Activated CD4-positive, alpha-beta T cell treated with anti-CD3 and anti-CD28 coated beads, Interleukin-2, amount 50 U/mL, for 24 hours (primary cell): ENCODE results near the gene TMEM42.

Experiments
- DNase-seq, 2 donors: peaks; one replicate each; pipeline ENCODE4 v3.0.0-alpha.2; 2020; ENCODE audit warnings: low read depth in 1 of 2, low spot score in 1 of 2

Gene TMEM42

DNA sequence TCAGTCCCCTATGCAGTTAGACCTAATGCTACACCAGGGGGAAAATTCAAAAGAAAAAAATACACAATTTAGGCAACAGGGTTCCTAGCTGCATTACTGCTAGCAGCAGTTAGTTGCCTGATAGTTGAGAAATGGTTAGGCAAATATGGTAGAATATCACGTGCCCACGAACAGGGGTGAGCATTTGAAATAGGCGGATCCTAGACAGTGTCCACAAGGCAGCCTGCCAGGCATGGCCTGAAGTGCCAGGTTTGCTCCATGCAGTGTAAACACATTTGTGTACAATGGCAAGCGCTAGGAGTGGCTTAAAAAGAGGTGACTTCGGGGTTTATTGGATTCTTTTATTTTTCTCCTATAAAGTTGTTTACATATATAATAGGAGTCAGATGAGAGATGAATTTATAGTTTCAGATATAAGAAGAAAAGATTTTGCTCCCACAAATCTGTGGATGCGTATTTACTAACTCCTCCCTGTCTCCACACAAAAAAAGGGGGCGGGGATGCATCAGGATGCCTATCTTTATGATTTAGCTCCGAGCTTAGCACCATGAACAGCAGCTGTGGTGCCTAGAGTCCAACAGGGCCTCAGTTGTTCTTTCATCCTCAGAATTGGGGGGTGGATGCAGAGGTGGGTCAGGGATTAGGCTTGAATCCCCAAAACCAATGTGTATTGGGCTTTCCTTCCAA, 8.8 kb downstream of the TMEM42 start:
- no peak for DNase-seq

GRCh38 chr3:44874308-44874707, 12.6 kb downstream of the TMEM42 start, which contains the start of gene TGM4:
Gene TGM4 (plus strand): TSS chr3:44874608. CDS start chr3:44874679, 71 bp downstream.
- no peak for DNase-seq

- no peak for DNase-seq
Observed at GRCh38 chr3:44875596-44875995, 13.9 kb downstream of the TMEM42 start.

GRCh38 chr3:44877333-44877732, 15.6 kb downstream of the TMEM42 start:
- DNase-seq: no peak

- DNase-seq: no peak
Observed at GRCh38 chr3:44880284-44880683, 18.6 kb downstream of the TMEM42 start.

GRCh38 chr3:44883213-44883955, 21.7 kb downstream of the TMEM42 start:
- DNase-seq: no peak

- DNase-seq: no peak
Observed at GRCh38 chr3:44883999-44884431, 22.3 kb downstream of the TMEM42 start.

DNA sequence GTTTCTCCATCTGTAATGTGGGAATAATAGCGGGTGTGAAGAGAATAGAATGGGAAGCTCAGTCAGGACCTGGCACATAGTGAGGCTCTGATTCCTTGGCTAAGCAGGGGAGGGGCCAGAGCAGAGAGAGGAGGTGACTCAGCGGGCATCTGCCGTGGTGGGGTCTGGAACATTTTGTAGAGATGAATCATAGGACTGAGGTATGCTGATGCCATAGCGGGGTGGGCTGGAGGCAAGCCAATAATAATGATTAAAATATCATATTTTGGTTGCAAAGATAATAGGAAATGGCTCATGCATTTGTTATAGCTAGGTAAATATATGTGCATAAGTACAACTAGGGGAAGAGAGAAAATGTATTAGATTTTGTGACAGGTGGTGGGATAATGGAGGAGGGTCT, 23.9 kb downstream of the TMEM42 start:
- no peak for DNase-seq

GRCh38 chr3:44886561-44886960, 24.8 kb downstream of the TMEM42 start:
- DNase-seq: no peak

DNA sequence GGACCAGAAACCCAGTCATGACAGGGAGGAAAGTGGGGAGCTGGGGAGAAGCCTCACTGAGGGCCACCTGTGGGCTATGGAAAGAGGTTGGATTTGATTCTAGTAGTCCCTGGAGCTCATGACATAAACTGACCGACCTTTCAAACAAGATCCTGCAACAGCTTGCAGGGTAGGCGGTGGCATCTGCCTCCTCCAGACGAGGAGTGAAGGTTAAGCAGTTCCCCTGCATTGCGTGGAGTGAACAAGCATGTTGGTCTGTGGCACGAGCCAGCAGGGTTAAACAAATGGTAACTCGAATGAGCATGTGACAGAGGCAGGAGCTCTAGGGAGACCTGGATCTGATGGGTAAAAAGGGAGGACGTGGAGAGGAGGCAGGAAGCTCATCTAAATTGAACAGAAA, 25.4 kb downstream of the TMEM42 start:
- no peak for DNase-seq

GRCh38 chr3:44890258-44890657, 28.5 kb downstream of the TMEM42 start:
- DNase-seq: no peak

DNA sequence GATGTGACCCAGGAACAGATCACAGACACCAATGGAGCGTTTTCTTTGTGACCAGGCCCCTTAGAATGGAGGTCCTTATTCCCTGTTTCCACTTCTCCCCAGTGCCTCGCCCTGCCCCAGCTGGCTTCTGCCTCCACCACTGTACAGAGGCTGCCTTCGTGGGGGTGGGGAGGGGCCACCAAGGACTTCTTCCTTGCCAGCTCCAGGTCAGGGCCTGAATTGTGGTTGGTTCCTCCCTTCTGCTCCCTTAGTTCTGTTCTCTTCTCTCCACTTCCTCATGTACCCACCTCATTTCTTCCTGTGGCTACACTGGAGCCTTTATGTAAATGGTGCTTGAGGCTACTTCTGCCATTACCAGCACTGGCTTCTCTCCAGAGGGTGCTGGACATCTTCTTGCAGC, 29.1 kb downstream of the TMEM42 start:
- no peak for DNase-seq

DNA sequence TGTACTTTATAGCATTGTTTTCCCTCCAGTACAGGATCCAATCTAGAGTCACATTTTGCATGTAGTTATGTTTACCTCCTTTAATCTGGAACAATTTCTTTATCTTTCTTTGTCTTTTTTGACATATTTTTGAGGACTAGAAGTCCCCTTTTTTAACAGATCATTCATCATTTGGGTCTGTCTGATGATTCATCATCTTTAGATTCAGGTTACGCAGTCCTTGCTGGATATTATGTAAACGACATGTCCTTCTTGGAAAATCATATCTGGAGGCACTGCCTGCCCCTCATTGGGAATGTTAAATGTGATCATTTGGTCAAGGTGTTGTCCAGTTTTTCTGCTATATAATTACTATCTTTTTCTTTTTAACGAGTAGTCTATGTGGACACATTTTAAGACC, 31.0 kb downstream of the TMEM42 start:
- DNase-seq: no peak

DNA sequence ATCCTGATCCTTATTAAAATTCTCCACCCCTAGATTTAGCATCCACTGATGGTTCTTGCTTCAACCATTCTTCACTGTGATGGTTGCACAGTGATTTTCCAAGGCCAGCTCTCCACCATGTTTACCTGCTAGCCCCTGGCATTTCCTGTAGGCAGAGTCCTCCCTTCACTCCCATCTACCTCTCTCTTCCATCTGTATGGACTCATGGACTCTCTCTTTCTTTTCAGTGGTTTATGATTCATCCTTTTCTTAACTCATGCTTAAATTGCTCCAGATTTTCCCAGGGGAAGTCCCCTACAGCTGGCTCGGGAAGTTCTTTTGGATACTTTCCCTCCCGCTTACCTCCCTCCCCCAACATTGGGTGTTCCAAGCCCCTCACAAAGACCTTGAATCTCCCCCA, 31.4 kb downstream of the TMEM42 start:
- no peak for DNase-seq

- no peak for DNase-seq
Observed at GRCh38 chr3:44894485-44894884, 32.8 kb downstream of the TMEM42 start.

- no peak for DNase-seq
Observed at GRCh38 chr3:44896440-44896839, 34.7 kb downstream of the TMEM42 start.

DNA sequence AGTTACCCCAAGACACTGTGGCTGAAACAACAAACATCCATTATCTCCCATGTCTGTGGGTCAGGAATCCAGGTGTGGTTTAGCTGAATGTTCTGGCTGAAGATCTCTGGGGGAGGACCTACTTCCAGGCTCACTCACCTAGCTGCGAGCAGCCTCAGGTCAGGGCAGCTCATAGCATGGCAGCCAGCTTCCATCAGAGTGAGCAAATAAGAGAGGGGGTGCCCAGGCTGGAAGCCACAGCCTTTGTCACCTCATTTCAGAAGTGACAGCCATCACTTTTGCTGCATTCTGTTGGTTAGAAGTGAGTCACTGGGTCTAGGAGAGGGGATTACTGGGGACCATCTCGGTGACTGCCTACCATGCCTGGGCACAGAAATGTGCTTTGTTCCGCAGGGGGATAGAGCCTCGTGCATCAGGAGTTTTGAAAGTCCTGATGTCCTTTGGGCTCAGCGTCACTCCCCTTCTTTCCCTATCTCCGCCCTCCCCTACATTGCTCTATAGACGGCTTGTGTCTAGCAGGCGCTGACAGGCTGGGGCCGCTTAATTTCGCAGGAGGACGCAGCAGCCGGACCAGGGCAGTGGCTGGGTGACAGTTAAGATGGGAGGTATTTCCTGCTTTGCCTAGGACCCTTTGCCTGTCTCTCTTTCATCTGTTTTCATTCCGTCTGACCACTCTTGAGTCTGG, 38.1 kb downstream of the TMEM42 start:
- DNase-seq: no peak

GRCh38 chr3:44902628-44903027, 40.9 kb downstream of the TMEM42 start:
- DNase-seq: no peak

DNA sequence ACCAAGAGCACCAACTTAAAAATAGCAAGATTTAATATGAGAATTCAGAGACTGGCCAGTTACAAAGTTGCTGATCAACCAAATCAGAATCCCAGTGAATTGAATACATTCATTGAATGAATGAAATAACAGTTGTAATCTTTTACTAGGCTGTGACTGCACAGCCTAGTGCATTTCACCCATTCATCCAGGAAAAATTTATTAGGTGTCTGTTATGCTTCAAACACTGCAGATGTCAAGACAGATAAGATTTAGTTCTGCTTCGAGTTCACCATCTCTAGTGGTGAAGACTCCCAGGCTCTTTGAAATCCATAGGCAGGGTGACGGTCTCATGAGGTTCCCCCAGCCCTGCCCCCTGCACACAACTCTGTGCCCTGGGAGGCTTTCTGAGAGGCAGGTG, 41.6 kb downstream of the TMEM42 start:
- DNase-seq: no peak

DNA sequence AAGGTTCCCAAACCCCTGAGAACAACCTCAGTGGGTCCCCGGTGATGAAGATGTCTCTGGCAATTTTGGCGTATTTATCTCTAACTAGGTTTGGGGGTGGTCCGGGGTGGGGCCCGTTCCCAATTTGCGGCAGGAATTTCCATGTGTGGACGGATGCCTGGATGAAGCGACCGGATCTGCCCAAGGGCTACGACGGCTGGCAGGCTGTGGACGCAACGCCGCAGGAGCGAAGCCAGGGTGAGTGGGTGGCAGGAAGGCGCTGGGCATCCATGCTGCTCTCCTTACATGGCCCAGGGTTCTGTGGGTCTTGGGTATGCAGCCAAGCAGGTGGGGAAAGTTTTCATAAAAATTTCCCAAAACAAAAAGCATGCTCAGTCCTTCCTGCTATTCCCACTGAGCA, 42.0 kb downstream of the TMEM42 start:
- DNase-seq: no peak

DNA sequence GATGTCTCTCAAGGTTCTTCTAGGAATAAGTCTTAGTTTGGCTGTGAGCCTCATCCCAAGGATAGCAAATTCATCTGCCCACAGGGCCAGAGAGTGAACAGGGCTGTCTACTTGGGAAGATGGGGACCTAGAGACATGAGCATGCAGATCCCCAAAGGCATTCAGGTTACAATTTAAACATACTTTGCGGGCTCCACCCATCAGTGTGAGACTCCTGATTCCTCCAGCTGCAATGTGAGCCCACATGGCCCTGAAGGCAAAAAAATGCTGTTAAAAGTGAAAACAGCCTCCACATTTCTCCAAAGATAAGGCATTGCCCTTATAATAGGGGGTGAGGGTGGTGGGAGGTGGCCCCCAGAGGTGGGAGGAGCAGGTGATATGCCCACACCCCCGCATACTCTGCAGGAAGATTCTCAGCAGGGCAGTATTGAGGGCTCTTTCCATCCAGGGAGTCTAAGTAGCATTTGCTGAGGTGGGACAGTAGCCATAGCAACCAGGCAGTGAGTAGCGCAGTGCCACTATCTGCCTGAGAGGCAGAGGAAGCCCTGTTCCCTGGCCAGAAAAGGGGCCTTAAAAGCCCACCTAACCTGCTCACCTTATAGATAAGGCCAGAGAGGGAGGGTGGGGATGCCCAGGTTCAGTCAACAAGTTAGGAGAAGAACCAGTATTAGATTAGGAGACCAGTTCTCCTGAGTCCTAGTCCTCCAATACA, 43.9 kb downstream of the TMEM42 start:
- no peak for DNase-seq

- DNase-seq: no peak
Observed at GRCh38 chr3:44906997-44907396, 45.3 kb downstream of the TMEM42 start.
